Upper lobe of right lung (tissue), 1 donor: ENCODE results near the gene C8A. TPM values are rescaled to one million over a fixed set of nuclear protein-coding genes. Genes with fewer than 3 reads are reported as not detected.
A peak's percentile ranks its signal among the peaks of the same experiment; 100 is the strongest.

Source experiments
- ATAC-seq: fragments of 200-7000 bp; cut with Tn5 transposase; one replicate; pipeline ENCODE4 v1.9.1; 2020; ENCODE audit warnings: mild to moderate bottlenecking, moderate library complexity
- DNase-seq: peaks from one replicate; pipeline ENCODE4 v3.0.0-alpha.2; 2020
- H3K27ac ChIP-seq: fragments of 200-600 bp; one replicate; pipeline ENCODE4 v1.8.0; 2022
- H3K27me3 ChIP-seq: fragments of 200-600 bp; one replicate; pipeline ENCODE4 v1.8.0; 2022; ENCODE audit warnings: mild to moderate bottlenecking
- H3K36me3 ChIP-seq: fragments of 200-600 bp; one replicate; pipeline ENCODE4 v1.8.0; 2022
- H3K4me1 ChIP-seq: fragments of 200-600 bp; one replicate; pipeline ENCODE4 v1.8.0; 2022
- H3K4me3 ChIP-seq: fragments of 200-600 bp; one replicate; pipeline ENCODE4 v1.8.0; 2022; ENCODE audit warnings: mild to moderate bottlenecking
- H3K9me3 ChIP-seq: fragments of 200-600 bp; one replicate; pipeline ENCODE4 v1.8.0; 2022
- CTCF ChIP-seq: fragments of 200-600 bp; IDR thresholded peaks from one replicate; pipeline ENCODE4 v1.8.0; 2022; ENCODE audit warnings: antibody characterized with exemption
- intact Hi-C: fragments of 100-400 bp; cut with DNase I; formaldehyde crosslinking; loops from one replicate; pipeline ENCODE4 v1.11.0; 2022
- total RNA-seq: library from RNA; stranded (reverse); fragmentation: NEBNext Ultra II Directional; extraction: Animal tissue kit (Norgen Biotek cat#: 25700); gene quantifications from one replicate; pipeline ENCODE4 v1.2.1, GENCODE V29; 2021
- donor health status: DM: no; HTN: yes; CAD: no; lungs with severe emphysema.

C8A gene
- total RNA-seq, 1 donor from 2014 or later: not detected

DNA sequence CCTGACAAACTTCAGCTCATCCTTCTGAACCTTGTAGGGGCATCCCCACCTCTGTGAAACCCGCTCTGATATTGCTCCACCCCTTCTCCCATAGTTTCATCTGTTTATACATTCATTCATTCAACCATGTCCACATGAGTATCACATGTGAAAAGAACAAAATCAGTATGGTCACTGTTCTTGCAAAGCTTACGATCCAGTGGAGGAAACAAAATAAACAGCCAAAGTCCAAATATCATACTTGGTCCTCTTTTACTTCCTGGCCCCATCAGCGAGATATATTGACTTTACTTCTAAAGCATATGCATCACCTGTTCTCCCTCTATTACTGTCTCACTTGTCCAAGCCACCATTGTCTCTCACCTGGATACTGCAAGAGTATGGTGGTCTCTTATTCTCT, 35.6 kb downstream of the C8A start:
- DNase-seq (no peak), ATAC-seq (no peak)
- Histone ChIP-seq H3K4me1 (no peaks in the 10 kb centered on the region), H3K27me3 (no peaks in the 10 kb centered on the region), H3K9me3 (no peaks in the 10 kb centered on the region), H3K36me3 (no peaks in the 10 kb centered on the region), H3K4me3 (no peak overlapping the region), H3K27ac (no peak overlapping the region)
- no peak for TF ChIP-seq CTCF
- intact Hi-C loops: no loop called here

- no peak for DNase-seq
- Histone ChIP-seq H3K4me3 (no peak overlapping the region), H3K27me3 (no peaks in the 10 kb centered on the region), H3K9me3 (no peaks in the 10 kb centered on the region), H3K36me3 (no peaks in the 10 kb centered on the region), H3K4me1 (no peaks in the 10 kb centered on the region), H3K27ac (no peak overlapping the region)
- intact Hi-C loops: no loop called here
- no peak for ATAC-seq
- TF ChIP-seq CTCF: no peak
Measured at GRCh38 chr1:56894014-56894413, 39.4 kb downstream of the C8A start.

GRCh38 chr1:56897150-56898004, 42.8 kb downstream of the C8A start:
- H3K9me3 ChIP-seq: no peaks in the 10 kb centered on the region
- intact Hi-C loops: no loop called here
- no peaks in the 10 kb centered on the region for H3K36me3 ChIP-seq
- H3K27me3 ChIP-seq: peaks cover 4% of the 10 kb centered on the region
- no peak for TF ChIP-seq CTCF
- H3K4me1 ChIP-seq: no peaks in the 10 kb centered on the region
- DNase-seq (no peak), ATAC-seq (peak; percentile 40)
- no peak overlapping the region for H3K4me3 ChIP-seq
- H3K27ac ChIP-seq: no peak overlapping the region

DNA sequence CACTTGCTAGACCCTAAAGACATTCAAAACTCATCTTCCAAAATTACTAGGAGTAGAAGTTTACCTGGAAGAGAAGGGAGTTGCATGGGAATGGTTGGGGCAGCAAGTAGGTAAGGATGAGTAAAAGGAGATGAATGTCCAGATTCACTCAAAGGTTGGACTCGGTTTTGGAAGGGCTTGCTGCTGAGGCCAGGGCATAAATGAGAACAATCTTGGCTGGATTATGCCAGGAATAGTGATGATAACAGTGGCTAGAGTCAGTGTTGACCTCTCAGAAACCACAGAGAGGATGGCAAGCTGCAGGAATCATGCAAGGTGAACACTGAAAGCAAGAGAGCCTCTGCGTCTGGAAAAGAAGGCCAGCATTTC, 43.4 kb downstream of the C8A start:
- no peak for ATAC-seq
- Histone ChIP-seq H3K9me3 (no peaks in the 10 kb centered on the region), H3K36me3 (no peaks in the 10 kb centered on the region), H3K27ac (no peak overlapping the region), H3K4me1 (no peaks in the 10 kb centered on the region), H3K4me3 (no peak overlapping the region), H3K27me3 (peaks cover 10% of the 10 kb centered on the region)
- TF ChIP-seq CTCF: no peak
- DNase-seq: no peak
- intact Hi-C loops: no loop called here

DNA sequence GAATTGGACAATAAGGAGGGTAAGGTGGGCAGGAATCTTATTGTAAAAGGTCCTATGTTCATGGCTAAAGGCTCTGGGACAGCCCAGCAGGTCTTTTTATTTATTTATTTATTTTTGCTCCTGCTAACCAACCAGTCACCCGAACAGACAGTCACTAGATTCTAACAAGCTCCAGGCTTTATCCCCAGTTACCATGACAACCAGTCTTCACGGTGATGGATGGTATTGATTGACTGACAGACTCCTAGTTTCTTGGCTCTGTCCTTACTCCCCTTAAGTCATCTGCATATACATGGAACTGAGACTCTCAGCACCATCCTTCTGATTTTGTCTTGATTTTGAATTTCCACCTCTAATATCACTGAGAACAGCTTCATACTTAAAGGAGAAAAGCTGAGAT, 44.3 kb downstream of the C8A start:
- no peak overlapping the region for H3K27ac ChIP-seq
- intact Hi-C loops: no loop called here
- no peaks in the 10 kb centered on the region for H3K9me3 ChIP-seq
- ATAC-seq (no peak), DNase-seq (no peak)
- H3K27me3 ChIP-seq: peaks cover 10% of the 10 kb centered on the region
- H3K4me3 ChIP-seq: no peak overlapping the region
- no peak for TF ChIP-seq CTCF
- H3K36me3 ChIP-seq: no peaks in the 10 kb centered on the region
- H3K4me1 ChIP-seq: no peaks in the 10 kb centered on the region
